GM12878 (cell line): ENCODE measurements around the gene IL18. TPM values are rescaled to one million over a fixed set of nuclear protein-coding genes. Genes with fewer than 3 reads are reported as not detected.

ENCODE experiments used
- ATAC-seq: fragments of 200-7000 bp; cut with Tn5 transposase; 3 replicates; pipeline ENCODE4 v1.9.1; 2020; ENCODE audit warnings: mild to moderate bottlenecking, moderate library complexity
- BruUV-seq: library from RNA; stranded (reverse); fragments of 400-500 nt; replicated peaks from 2 replicates; lab custom pipeline; 2021; lab: Mats Ljungman, UMichigan
- CTCF ChIA-PET: fragments of 300-600 bp; sonication (Branson Sonifier 250); formaldehyde crosslinking; extraction: SDS; loops from one replicate; lab custom pipeline; 2021; ENCODE audit warnings: inconsistent platforms; lab: Yijun Ruan, JAX
- POLR2A ChIA-PET: fragments of 350-600 bp; formaldehyde crosslinking; extraction: SDS; loops from one replicate; lab custom pipeline; 2021; ENCODE audit warnings: inconsistent platforms; lab: Charles Lee
- RAD21 ChIA-PET: fragments of 300-600 bp; sonication (Branson Sonifier 250); formaldehyde crosslinking; loops from one replicate; lab custom pipeline; 2023; ENCODE audit warnings: antibody characterized with exemption; ENCODE audit not compliant: unreplicated experiment; lab: Charles Lee
- SMC1A ChIA-PET: fragments of 300-600 bp; sonication (Branson Sonifier 250); formaldehyde crosslinking; loops from one replicate; lab custom pipeline; 2023; ENCODE audit not compliant: unreplicated experiment, uncharacterized antibody; lab: Charles Lee
- DNase-seq: peaks from one replicate; pipeline ENCODE4 v3.0.0-alpha.2; 2011; ENCODE audit warnings: low read depth, low spot score
- FAIRE-seq: peaks from 3 replicates; lab custom pipeline; 2011; peaks lifted over from hg19 to GRCh38; lab: Jason Lieb, UNC
- H2AFZ ChIP-seq: 2 replicates; pipeline ENCODE4 v1.6.0; 2011; ENCODE audit warnings: low read depth, low read length, control low read depth; ENCODE audit not compliant: control insufficient read depth
- H3K27ac ChIP-seq: 2 replicates; pipeline ENCODE4 v1.5.1; 2011; ENCODE audit warnings: control low read depth; ENCODE audit not compliant: control insufficient read depth, insufficient read depth
- H3K27me3 ChIP-seq, 2 experiments: replicated peaks in 1 of 2; 2 replicates each; pipeline versions ENCODE4 v1.6.0 to v1.6.1; 2011; ENCODE audit warnings: low read length in 1 of 2; ENCODE audit not compliant: control insufficient read depth in 2 of 2, insufficient read depth in 2 of 2
- H3K36me3 ChIP-seq, 2 experiments: 2 replicates each; pipeline ENCODE4 v1.5.1; 2011; ENCODE audit warnings: low read length in 1 of 2; ENCODE audit not compliant: control insufficient read depth in 2 of 2, insufficient read depth in 2 of 2
- H3K4me1 ChIP-seq: 2 replicates; pipeline ENCODE4 v1.6.1; 2011; ENCODE audit warnings: mild to moderate bottlenecking, low read length, moderate library complexity, mixed read lengths; ENCODE audit not compliant: control insufficient read depth, insufficient read depth
- H3K4me2 ChIP-seq: 2 replicates; pipeline ENCODE4 v1.6.0; 2011; ENCODE audit warnings: control low read depth; ENCODE audit not compliant: control insufficient read depth, insufficient read depth
- H3K4me3 ChIP-seq: fragments of 200-600 bp; sonication (generic); 2 replicates; pipeline ENCODE4 v1.5.1; 2016
- H3K79me2 ChIP-seq: 2 replicates; pipeline ENCODE4 v1.6.0; 2011; ENCODE audit warnings: low read length; ENCODE audit not compliant: control insufficient read depth, insufficient read depth
- H3K9ac ChIP-seq: 2 replicates; pipeline ENCODE4 v1.8.0; 2011; ENCODE audit warnings: low read length, control low read depth, mixed read lengths; ENCODE audit not compliant: control insufficient read depth, insufficient read depth
- H3K9me3 ChIP-seq: replicated peaks from 3 replicates; pipeline ENCODE4 v1.5.1; 2011; ENCODE audit warnings: mild to moderate bottlenecking, low read length; ENCODE audit not compliant: control insufficient read depth, insufficient read depth
- H4K20me1 ChIP-seq: 2 replicates; pipeline ENCODE4 v1.6.0; 2011; ENCODE audit not compliant: control insufficient read depth, insufficient read depth
- BACH1 ChIP-seq: fragments of 450-650 bp; IDR thresholded peaks from 2 replicates; pipeline ENCODE4 v1.6.1; 2017; ENCODE audit warnings: mild to moderate bottlenecking, borderline replicate concordance
- HDAC6 ChIP-seq: fragments of 200-600 bp; sonication (generic); IDR thresholded peaks from one replicate; pipeline ENCODE4 v1.8.0; 2017; ENCODE audit warnings: antibody characterized with exemption; ENCODE audit not compliant: unreplicated experiment
- KAT2A ChIP-seq: conservative IDR thresholded peaks from 2 replicates; pipeline ENCODE4 v1.6.1; 2011; ENCODE audit warnings: low read depth, low read length; ENCODE audit not compliant: control insufficient read depth
- PML ChIP-seq: IDR thresholded peaks from 2 replicates; pipeline ENCODE4 v1.6.1; 2012; ENCODE audit warnings: low read length, inconsistent platforms
- SRF ChIP-seq, 2 experiments: IDR thresholded peaks; 2 replicates each; pipeline ENCODE4 v1.6.1; 2011; ENCODE audit warnings: low read depth in 2 of 2, low read length in 2 of 2, mild to moderate bottlenecking in 1 of 2, moderate library complexity in 1 of 2
- TBL1XR1 ChIP-seq: IDR thresholded peaks from 2 replicates; pipeline ENCODE4 v1.6.1; 2012; ENCODE audit warnings: low read depth, low read length, improper control_type of control experiment
- YY1 ChIP-seq: IDR thresholded peaks from 2 replicates; pipeline ENCODE4 v1.6.1; 2011; ENCODE audit warnings: low read depth, mild to moderate bottlenecking, low read length
- ZBTB11 ChIP-seq: fragments of 450-650 bp; formaldehyde crosslinking; IDR thresholded peaks from 2 replicates; pipeline ENCODE4 v1.5.0; 2022; ENCODE audit warnings: mild to moderate bottlenecking, missing genetic modification characterization
- in situ Hi-C: fragments of 300-500 bp; cut with MboI; formaldehyde crosslinking; loops from 9 replicates; pipeline ENCODE4 v1.14.3; 2018; ENCODE audit warnings: mixed read lengths
- intact Hi-C: fragments of 100-400 bp; cut with micrococcal nuclease; formaldehyde crosslinking; loops from one replicate; pipeline ENCODE4 v1.14.2; 2022; ENCODE audit not compliant: unreplicated experiment
- polyA plus RNA-seq, 11 experiments: library from polyadenylated mRNA; depleted of rRNA in 4 of 11; unstranded in 6 of 11; stranded (reverse) in 5 of 11; fragments of >200 nt; fragmentation: Nextera tagmentation in 4 of 11; fragmentation: Illumina TruSeq in 1 of 11; extraction: Ambion mirVana in 4 of 11; extraction: Trizol in 1 of 11; gene quantifications; 1 replicate in 1 of 11; 2 replicates in 10 of 11; pipeline versions ENCODE4 v1.2.1 to v1.2.3, GENCODE V29; 2011 to 2016; ENCODE audit warnings: inconsistent platforms in 2 of 11, missing spikeins in 2 of 11, low read depth in 1 of 11
- total RNA-seq, 4 experiments: library from RNA; depleted of rRNA in 3 of 4; stranded (reverse); fragments of >200 nt in 3 of 4; fragmentation: Illumina TruSeq in 1 of 4; extraction: Trizol in 1 of 4; gene quantifications; 2 replicates each; pipeline versions ENCODE4 v1.2.1 to v1.2.3, GENCODE V29; 2013 to 2021

IL18 gene
- total and polyA plus RNA-seq, 10 of the 15 experiments (the other 5 are each of a cell fraction or from before 2014, with no cell fraction given) = 0.12 to 0.42 (median 0.24) TPM

GRCh38 chr11:112186304-112186703 lies 22.4 kb upstream of the IL18 start:
- no TSS peak for BruUV-seq
- SMC1A ChIA-PET = no interaction called here

More at GRCh38 chr11:112186304-112186703, 22.4 kb upstream of the IL18 start:
- no peak for FAIRE-seq
- Histone ChIP-seq H3K4me3 (no peak overlapping the region), H3K4me1 (no peaks in the 10 kb centered on the region), H3K9me3 (no peaks in the 10 kb centered on the region), H3K27me3 (no peaks in the 10 kb centered on the region)
- POLR2A ChIA-PET = no interaction called here
- intact Hi-C loops = no loop called here
- no peak for TF ChIP-seq YY1
- TF ChIP-seq TBL1XR1 = no peak
- no peak for TF ChIP-seq HDAC6
- no peak for TF ChIP-seq ZBTB11 (CRISPR knock-in tag)
- TF ChIP-seq PML = no peak
- TF ChIP-seq BACH1 = no peak
- no peak for TF ChIP-seq KAT2A
- TF ChIP-seq SRF (IDR thresholded peaks at IDR 0.05; ENCODE audit: low read depth in 2 of 2, low read length in 2 of 2) = no peak
- TF ChIP-seq, all 136 proteins: peak for 0
- ChIA-PET CTCF (no interaction called here), RAD21 (no interaction called here)
- Histone ChIP-seq H3K4me2 (no peak overlapping the region), H2AFZ (no peak overlapping the region), H3K79me2 (no peaks in the 10 kb centered on the region), H3K36me3 (no peaks in the 10 kb centered on the region), H4K20me1 (no peaks in the 10 kb centered on the region), H3K27ac (no peak overlapping the region), H3K9ac (no peak overlapping the region)
- DNase-seq (no peak), ATAC-seq (no peak)
- in situ Hi-C loops = no loop called here
